ENCODE data around the gene SNAPC2.

SNAPC2 gene

GRCh38 chr19:7919610-7920518 is at the start of gene SNAPC2:
SNAPC2 (plus strand) TSS chr19:7920338; CDS start chr19:7920367, 29 bp downstream.
- peak within 1 kb of the TSS; percentile 64 to 89 for H3K27ac Mint-ChIP-seq
- H3K27me3 Mint-ChIP-seq, result peaks cover 49% of the 10 kb centered on the region
- peaks cover 77% of the 10 kb centered on the region for H3K4me1 Mint-ChIP-seq
- no peaks in the 10 kb centered on the region for H3K9me3 Mint-ChIP-seq
- peak; percentile 98 for DNase-seq
- peak; percentile 74 for ATAC-seq
- H3K4me3 Mint-ChIP-seq, result peak within 1 kb of the TSS; percentile 84 to 93

- H3K4me1 Mint-ChIP-seq, result peaks cover 61% of the 10 kb centered on the region
- H3K27me3 Mint-ChIP-seq, result peaks cover 65% of the 10 kb centered on the region
- DNase-seq, result peak; percentile 71 to 76
- peak overlapping the region in 1 of 2 donors; percentile 72 for H3K27ac Mint-ChIP-seq
- H3K4me3 Mint-ChIP-seq, result peak overlapping the region; percentile 65 to 77
- H3K9me3 Mint-ChIP-seq, result no peaks in the 10 kb centered on the region
- ATAC-seq, result no peak
Measured at GRCh38 chr19:7870571-7871436, 49.3 kb upstream of the SNAPC2 start.

- Mint-ChIP-seq H3K27me3 (peaks cover 60% of the 10 kb centered on the region), H3K4me1 (peaks cover 61% of the 10 kb centered on the region), H3K27ac (peak overlapping the region in 1 of 2 donors; percentile 72), H3K9me3 (no peaks in the 10 kb centered on the region), H3K4me3 (peak overlapping the region; percentile 65 to 69)
- ATAC-seq, result peak; percentile 4
- DNase-seq, result peak; percentile 86 to 89
Measured at GRCh38 chr19:7871437-7872305, 48.5 kb upstream of the SNAPC2 start.

- DNase-seq (no peak), ATAC-seq (no peak)
- H3K4me1 Mint-ChIP-seq, result peaks cover 61% of the 10 kb centered on the region
- H3K27ac Mint-ChIP-seq, result no peak overlapping the region
- H3K4me3 Mint-ChIP-seq, result peak overlapping the region; percentile 65 to 69
- no peaks in the 10 kb centered on the region for H3K9me3 Mint-ChIP-seq
- peaks cover 51% of the 10 kb centered on the region for H3K27me3 Mint-ChIP-seq
Measured at GRCh38 chr19:7872306-7873204, 47.6 kb upstream of the SNAPC2 start.

- Mint-ChIP-seq H3K4me1 (peaks cover 54% of the 10 kb centered on the region), H3K4me3 (peak overlapping the region; percentile 77 to 79), H3K27me3 (peaks cover 47% of the 10 kb centered on the region), H3K27ac (no peak overlapping the region), H3K9me3 (no peaks in the 10 kb centered on the region)
- DNase-seq (no peak), ATAC-seq (no peak)
Measured at GRCh38 chr19:7873304-7874075, 46.6 kb upstream of the SNAPC2 start.

GRCh38 chr19:7874076-7874896 is 45.9 kb upstream of the SNAPC2 start, which contains the start of gene PRR36:
PRR36 (minus strand) TSS chr19:7874390; CDS start chr19:7873689, 701 bp downstream.
- peaks cover 47% of the 10 kb centered on the region for H3K27me3 Mint-ChIP-seq
- no peaks in the 10 kb centered on the region for H3K9me3 Mint-ChIP-seq
- no peak within 1 kb of the TSS for H3K27ac Mint-ChIP-seq
- peaks cover 46% of the 10 kb centered on the region for H3K4me1 Mint-ChIP-seq
- DNase-seq (no peak), ATAC-seq (peak; percentile 25)
- peak within 1 kb of the TSS; percentile 77 to 86 for H3K4me3 Mint-ChIP-seq

GRCh38 chr19:7874897-7875273 is 45.3 kb upstream of the SNAPC2 start:
- Mint-ChIP-seq H3K9me3 (no peaks in the 10 kb centered on the region), H3K4me3 (peak overlapping the region; percentile 49 to 86), H3K4me1 (peaks cover 43% of the 10 kb centered on the region), H3K27ac (no peak overlapping the region), H3K27me3 (peaks cover 47% of the 10 kb centered on the region)
- no peak for ATAC-seq
- no peak for DNase-seq

GRCh38 chr19:7877249-7877836 is 42.8 kb upstream of the SNAPC2 start:
- Mint-ChIP-seq H3K27me3 (peaks cover 32% of the 10 kb centered on the region), H3K4me3 (no peak overlapping the region), H3K4me1 (peaks cover 18% of the 10 kb centered on the region), H3K9me3 (no peaks in the 10 kb centered on the region), H3K27ac (no peak overlapping the region)
- DNase-seq, result no peak
- no peak for ATAC-seq

- H3K27ac Mint-ChIP-seq, result no peak overlapping the region
- H3K4me3 Mint-ChIP-seq, result no peak overlapping the region
- DNase-seq (no peak), ATAC-seq (peak; percentile 40)
- no peaks in the 10 kb centered on the region for H3K9me3 Mint-ChIP-seq
- peaks cover 15% of the 10 kb centered on the region for H3K27me3 Mint-ChIP-seq
- peaks cover 10% of the 10 kb centered on the region for H3K4me1 Mint-ChIP-seq
Measured at GRCh38 chr19:7879111-7879807, 40.9 kb upstream of the SNAPC2 start.

GRCh38 chr19:7879836-7880235 is 40.3 kb upstream of the SNAPC2 start:
- H3K9me3 Mint-ChIP-seq, result no peaks in the 10 kb centered on the region
- H3K4me1 Mint-ChIP-seq, result peaks cover 8% of the 10 kb centered on the region
- DNase-seq, result no peak
- no peak overlapping the region for H3K4me3 Mint-ChIP-seq
- peak; percentile 50 for ATAC-seq
- H3K27ac Mint-ChIP-seq, result no peak overlapping the region
- peaks cover 9% of the 10 kb centered on the region for H3K27me3 Mint-ChIP-seq

GRCh38 chr19:7881910-7882309 is 38.2 kb upstream of the SNAPC2 start:
- H3K4me3 Mint-ChIP-seq, result no peak overlapping the region
- DNase-seq (no peak), ATAC-seq (no peak)
- peaks cover 2% of the 10 kb centered on the region for H3K27me3 Mint-ChIP-seq
- H3K4me1 Mint-ChIP-seq, result peaks cover 6% of the 10 kb centered on the region
- no peak overlapping the region for H3K27ac Mint-ChIP-seq
- no peaks in the 10 kb centered on the region for H3K9me3 Mint-ChIP-seq

GRCh38 chr19:7883105-7883504 is 37.0 kb upstream of the SNAPC2 start:
- Mint-ChIP-seq H3K27me3 (peaks cover 14% of the 10 kb centered on the region), H3K27ac (peak overlapping the region in 1 of 2 donors; percentile 42), H3K4me1 (peaks cover 6% of the 10 kb centered on the region), H3K4me3 (no peak overlapping the region), H3K9me3 (no peaks in the 10 kb centered on the region)
- ATAC-seq (no peak), DNase-seq (no peak)

All from stimulated activated naive CD8-positive, alpha-beta T cell treated with anti-CD3 and anti-CD28 coated beads, Interleukin-15, amount 100 ng/mL, for 72 hours (primary cell).